Testis (tissue), 3 donors: Measurements from ENCODE around the gene ACY1. TPM values are rescaled to one million over a fixed set of nuclear protein-coding genes. Genes with fewer than 3 reads are reported as not detected.

Experiments
- DNase-seq: peaks from one replicate; pipeline ENCODE4 v3.0.0-alpha.2; 2019
- H3K27ac ChIP-seq, 2 donors: fragments of 200-600 bp; sonication (generic); one replicate each; pipeline ENCODE4 v1.5.1; 2019
- H3K27me3 ChIP-seq: fragments of 200-600 bp; sonication (generic); one replicate; pipeline ENCODE4 v1.5.1; 2019
- H3K36me3 ChIP-seq: fragments of 200-600 bp; sonication (generic); one replicate; pipeline ENCODE4 v1.5.1; 2017; ENCODE audit warnings: low read depth; ENCODE audit errors: missing control alignments
- H3K4me1 ChIP-seq: fragments of 200-600 bp; sonication (generic); one replicate; pipeline ENCODE4 v1.5.1; 2019
- H3K4me3 ChIP-seq, 2 donors: fragments of 200-600 bp; sonication (generic); one replicate each; pipeline ENCODE4 v1.5.1; 2017 to 2019
- H3K9me3 ChIP-seq: fragments of 200-600 bp; sonication (generic); one replicate; pipeline ENCODE4 v1.5.1; 2017
- POLR2A ChIP-seq: fragments of 450-650 bp; IDR thresholded peaks from one replicate; pipeline ENCODE4 v1.6.1; 2017; ENCODE audit warnings: antibody characterized with exemption, mild to moderate bottlenecking, moderate library complexity
- WGBS, 2 donors: methylation state at CpG; one replicate each; pipeline ENCODE4 v1.1.5; 2018; 5-methylcytosine and 5-hydroxymethylcytosine counted together
- intact Hi-C: fragments of 100-400 bp; cut with DNase I; formaldehyde crosslinking; loops from one replicate; pipeline ENCODE4 v1.15.1; 2023; ENCODE audit warnings: low total_unique reads
- polyA plus RNA-seq: library from polyadenylated mRNA; stranded (reverse); fragments of 350-450 nt; fragmentation: Illumina TruSeq; extraction: RNeasy Lipid Tissue Mini Kit (QIAGEN cat#74804); gene quantifications from one replicate; pipeline ENCODE4 v1.2.3, GENCODE V29; 2014; ENCODE audit warnings: low read depth, low replicate concordance; ENCODE audit not compliant: insufficient read depth
- total RNA-seq, 2 donors: library from RNA; depleted of rRNA; stranded (reverse); fragments of >200 nt; gene quantifications; one replicate each; pipeline ENCODE4 v1.2.3, GENCODE V29; 2016
- TF ChIP-seq, protein P1 (sequence below), 3 experiments: fragments of 450-650 bp in 2 of 3; fragments of 200-600 bp in 1 of 3; sonication (generic) in 1 of 3; IDR thresholded peaks; one replicate each; pipeline ENCODE4 v1.5.1; 2016 to 2019; ENCODE audit warnings: antibody characterized with exemption in 3 of 3, mild to moderate bottlenecking in 2 of 3, moderate library complexity in 1 of 3

Gene ACY1
- total and polyA plus RNA-seq, 3 donors from 2014 or later, result 16.0 to 26.7 (median 17.1) TPM

DNA sequence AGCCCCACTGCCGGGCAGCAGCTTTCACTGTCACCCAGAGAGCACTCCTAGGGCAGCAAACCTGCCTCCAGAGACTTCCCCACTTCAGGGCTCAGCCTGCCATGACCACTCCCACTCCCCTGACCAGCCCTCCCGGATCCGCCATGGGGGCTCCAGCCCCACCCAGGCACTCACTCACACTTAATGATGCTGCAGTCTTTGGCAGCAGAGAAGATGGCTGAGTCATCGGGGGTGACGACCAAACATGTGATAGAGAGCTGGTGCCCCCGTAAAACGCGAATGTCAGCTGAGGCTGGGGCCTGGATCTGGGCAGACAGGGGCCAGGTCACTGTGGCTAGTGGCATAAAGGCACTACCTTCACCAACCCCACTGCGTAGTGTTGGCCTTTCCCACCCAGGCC, 46.3 kb upstream of the ACY1 start:
- Histone ChIP-seq H3K9me3 (no peaks in the 10 kb centered on the region), H3K27me3 (no peaks in the 10 kb centered on the region), H3K4me1 (peaks cover 7% of the 10 kb centered on the region), H3K27ac (no peak overlapping the region), H3K4me3 (no peak overlapping the region), H3K36me3 (no peaks in the 10 kb centered on the region)
- no peak for TF ChIP-seq POLR2A
- TF ChIP-seq, protein P1, sequence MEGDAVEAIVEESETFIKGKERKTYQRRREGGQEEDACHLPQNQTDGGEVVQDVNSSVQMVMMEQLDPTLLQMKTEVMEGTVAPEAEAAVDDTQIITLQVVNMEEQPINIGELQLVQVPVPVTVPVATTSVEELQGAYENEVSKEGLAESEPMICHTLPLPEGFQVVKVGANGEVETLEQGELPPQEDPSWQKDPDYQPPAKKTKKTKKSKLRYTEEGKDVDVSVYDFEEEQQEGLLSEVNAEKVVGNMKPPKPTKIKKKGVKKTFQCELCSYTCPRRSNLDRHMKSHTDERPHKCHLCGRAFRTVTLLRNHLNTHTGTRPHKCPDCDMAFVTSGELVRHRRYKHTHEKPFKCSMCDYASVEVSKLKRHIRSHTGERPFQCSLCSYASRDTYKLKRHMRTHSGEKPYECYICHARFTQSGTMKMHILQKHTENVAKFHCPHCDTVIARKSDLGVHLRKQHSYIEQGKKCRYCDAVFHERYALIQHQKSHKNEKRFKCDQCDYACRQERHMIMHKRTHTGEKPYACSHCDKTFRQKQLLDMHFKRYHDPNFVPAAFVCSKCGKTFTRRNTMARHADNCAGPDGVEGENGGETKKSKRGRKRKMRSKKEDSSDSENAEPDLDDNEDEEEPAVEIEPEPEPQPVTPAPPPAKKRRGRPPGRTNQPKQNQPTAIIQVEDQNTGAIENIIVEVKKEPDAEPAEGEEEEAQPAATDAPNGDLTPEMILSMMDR (IDR thresholded peaks at IDR 0.05), result no peak
- no peak for DNase-seq
- 85 to 91% methylated on average over 9 of the region's 9 CpGs for WGBS, 2 donors
- intact Hi-C loops, result no loop called here

DNA sequence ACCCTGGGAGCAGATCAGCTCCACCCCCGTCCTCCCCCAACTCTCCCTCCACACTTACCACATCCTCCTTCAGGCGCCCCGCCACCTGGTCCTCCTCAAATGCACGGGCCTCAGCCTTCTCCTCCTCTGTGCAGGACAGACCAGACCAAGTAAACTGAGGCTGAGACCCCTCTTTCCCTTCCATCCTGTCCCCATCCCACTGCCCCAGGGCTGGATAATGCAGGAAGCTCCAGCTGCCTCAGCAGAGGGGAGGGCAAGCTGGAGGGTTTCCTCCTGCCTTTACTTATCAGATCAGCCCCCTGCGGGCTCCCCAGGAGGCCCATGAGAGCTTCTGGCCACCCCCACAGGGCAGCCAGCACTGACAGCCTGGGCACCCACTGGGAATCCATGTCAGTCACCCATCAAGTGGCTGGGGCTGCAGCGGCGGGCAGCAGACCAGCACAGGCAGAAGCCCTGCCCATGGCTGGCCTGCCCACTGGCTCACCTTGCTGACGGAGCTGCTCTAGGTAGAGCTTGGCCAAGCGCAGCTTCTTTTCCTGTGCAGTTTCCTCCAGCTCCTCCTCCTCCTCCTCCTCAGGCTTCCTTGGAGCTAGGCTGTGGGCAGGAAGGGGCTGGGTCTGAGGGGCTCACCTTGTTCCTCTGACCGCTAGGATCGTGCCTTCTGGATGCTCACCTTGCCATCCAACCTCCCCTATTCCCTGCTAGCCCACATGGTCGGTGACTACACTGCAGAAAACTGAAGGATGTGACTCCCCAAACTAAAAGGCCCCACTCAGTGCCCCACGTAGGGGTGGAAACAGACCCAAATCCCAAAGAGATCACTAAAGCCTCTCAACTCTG, 45.5 kb upstream of the ACY1 start:
- DNase-seq, result no peak
- no peak overlapping the region for H3K4me3 ChIP-seq
- 92 to 96% methylated on average over 11 to 13 of the region's 13 CpGs for WGBS, 2 donors
- H3K27me3 ChIP-seq, result no peaks in the 10 kb centered on the region
- H3K9me3 ChIP-seq, result no peaks in the 10 kb centered on the region
- H3K27ac ChIP-seq, result no peak overlapping the region
- no peak for TF ChIP-seq POLR2A
- TF ChIP-seq, protein P1 (IDR thresholded peaks at IDR 0.05), result no peak
- peaks cover 14% of the 10 kb centered on the region for H3K4me1 ChIP-seq
- intact Hi-C loops, result no loop called here
- no peaks in the 10 kb centered on the region for H3K36me3 ChIP-seq

DNA sequence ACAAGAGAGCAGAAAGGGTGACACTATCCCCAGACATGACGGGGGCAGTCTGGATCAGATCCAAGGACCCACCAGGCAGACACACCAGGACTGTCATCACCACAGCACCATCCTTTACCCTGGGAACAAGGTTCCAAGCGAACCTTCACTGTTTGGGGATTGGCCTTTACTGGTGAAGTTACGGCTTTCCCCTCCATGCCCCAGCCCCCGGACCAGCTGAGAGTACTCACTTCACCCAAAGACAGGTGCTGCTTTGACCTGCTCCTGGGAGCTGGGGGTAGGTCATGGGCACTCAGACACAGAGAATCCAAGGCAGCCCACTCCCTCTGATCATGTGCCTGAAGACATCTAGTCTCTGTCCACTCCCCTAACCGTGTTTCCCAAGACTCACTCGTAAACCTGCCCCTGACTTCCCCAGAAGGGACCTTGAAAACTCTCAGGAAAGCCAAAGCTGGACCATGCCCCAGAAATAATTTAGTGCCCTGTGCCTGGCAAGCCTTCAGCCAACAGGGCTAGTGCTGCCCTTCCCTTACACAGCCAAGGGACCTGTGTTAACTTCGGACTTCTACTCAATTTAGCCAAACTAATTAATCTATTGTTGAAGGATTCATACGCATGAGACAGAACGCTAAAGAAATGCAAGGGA, 44.4 kb upstream of the ACY1 start:
- Histone ChIP-seq H3K27ac (no peak overlapping the region), H3K4me1 (peaks cover 18% of the 10 kb centered on the region), H3K9me3 (no peaks in the 10 kb centered on the region), H3K36me3 (no peaks in the 10 kb centered on the region), H3K27me3 (no peaks in the 10 kb centered on the region), H3K4me3 (no peak overlapping the region)
- 78 to 86% methylated on average over 9 of the region's 9 CpGs for WGBS, 2 donors
- TF ChIP-seq POLR2A, result no peak
- TF ChIP-seq, protein P1 (IDR thresholded peaks at IDR 0.05), result no peak
- DNase-seq, result no peak
- intact Hi-C loops, result no loop called here

DNA sequence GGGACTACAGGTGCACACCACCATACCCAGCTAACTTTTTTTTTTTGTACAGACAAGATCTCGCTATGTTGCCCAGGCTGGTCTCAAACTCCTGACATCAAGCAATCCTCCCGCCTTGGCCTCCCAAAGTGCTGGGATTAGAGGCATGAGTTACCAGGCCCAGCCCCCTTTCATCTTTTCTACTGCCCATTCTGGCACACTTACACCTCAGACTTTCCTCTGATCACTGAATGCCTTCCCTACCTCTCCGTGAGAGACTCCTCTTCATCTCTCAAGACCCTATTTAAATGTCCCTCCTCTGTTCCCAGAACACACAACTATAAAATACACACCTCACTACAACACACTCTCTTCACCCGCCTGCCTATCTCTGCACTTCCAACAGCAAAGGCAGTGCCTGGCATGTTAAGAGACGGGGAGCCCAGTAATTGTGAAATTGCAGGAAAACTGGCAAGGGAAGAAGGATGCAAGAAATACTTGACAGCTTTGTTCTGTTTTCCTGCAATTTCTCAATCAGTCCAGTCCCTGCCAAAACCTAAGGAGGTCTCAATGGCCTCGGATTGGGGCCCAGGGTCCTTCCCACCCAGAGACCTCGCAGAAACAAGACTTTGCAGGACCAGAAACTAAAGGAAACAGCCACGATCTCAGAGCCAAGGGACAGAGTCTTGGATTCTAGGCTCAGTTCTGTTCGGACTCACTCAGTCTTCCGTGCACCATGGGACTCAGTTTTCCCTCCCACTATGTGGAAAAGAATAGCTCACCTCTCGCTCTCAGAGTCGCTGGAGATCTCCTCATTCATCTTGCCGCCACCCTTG, 42.5 kb upstream of the ACY1 start:
- TF ChIP-seq, protein P1 (IDR thresholded peaks at IDR 0.05), result no peak
- TF ChIP-seq POLR2A, result no peak
- Histone ChIP-seq H3K27ac (no peak overlapping the region), H3K27me3 (no peaks in the 10 kb centered on the region), H3K4me3 (peak overlapping the region; percentile 68 to 75), H3K9me3 (no peaks in the 10 kb centered on the region), H3K36me3 (no peaks in the 10 kb centered on the region), H3K4me1 (peaks cover 18% of the 10 kb centered on the region)
- no peak for DNase-seq
- intact Hi-C loops, result no loop called here
- 30 to 31% methylated on average over 12 to 13 of the region's 13 CpGs for WGBS, 2 donors
